ENCODE results near the gene ABITRAM. TPM values are rescaled to one million over a fixed set of nuclear protein-coding genes. Genes with fewer than 3 reads are reported as not detected.

ABITRAM gene
- total and polyA plus RNA-seq, 2 of the 13 experiments (the other 11 are each of a cell fraction or from before 2014, with no cell fraction given) = 10.2 to 21.6 TPM

- no peak for TF ChIP-seq IRX3 (CRISPR knock-in tag; IDR thresholded peaks at IDR 0.05; ENCODE audit: borderline replicate concordance, low read depth)
- TF ChIP-seq ZNF333 (CRISPR knock-in tag; IDR thresholded peaks at IDR 0.05; ENCODE audit: borderline replicate concordance) = no peak
- TF ChIP-seq ZNF619 (CRISPR knock-in tag; IDR thresholded peaks at IDR 0.05) = no peak
- no peak for TF ChIP-seq MZF1 (CRISPR knock-in tag; IDR thresholded peaks at IDR 0.05; ENCODE audit: borderline replicate concordance)
- no peak for TF ChIP-seq CBX5 (CRISPR knock-in tag; IDR thresholded peaks at IDR 0.05; ENCODE audit: borderline replicate concordance)
- TF ChIP-seq GZF1 (CRISPR knock-in tag; IDR thresholded peaks at IDR 0.05) = no peak
- TF ChIP-seq MTF1 (CRISPR knock-in tag; IDR thresholded peaks at IDR 0.05) = no peak
- TF ChIP-seq RBFOX2 (IDR thresholded peaks at IDR 0.05; ENCODE audit: low read depth, low read length) = no peak
- no peak for TF ChIP-seq ATRX (CRISPR knock-in tag; IDR thresholded peaks at IDR 0.05; ENCODE audit: borderline replicate concordance)
These were observed 27.0 kb downstream of the ABITRAM start (continued) for GRCh38 chr9:108961151-108961550.

- Histone ChIP-seq H3K4me3 (replicated peaks in 1 of 3; ENCODE audit: insufficient read depth in 1 of 3, low read depth in 2 of 3, low read length in 3 of 3) (no peak overlapping the region), H3K9me3 (ENCODE audit: low read length) (no peaks in the 10 kb centered on the region), H3K27me3 (ENCODE audit: control insufficient read depth in 1 of 2, insufficient read depth in 2 of 2, low read length in 2 of 2) (no peaks in the 10 kb centered on the region), H3K36me3 (replicated peaks in 1 of 2; ENCODE audit: control insufficient read depth in 1 of 2, insufficient read depth in 2 of 2, low read length in 2 of 2) (peaks cover 10 to 30% of the 10 kb centered on the region in 2 experiments; a peak in 4 of 5 replicates), H3K79me2 (ENCODE audit: insufficient read depth, low read length) (no peaks in the 10 kb centered on the region), H3K9ac (ENCODE audit: insufficient read depth, low read depth, low read length) (no peak overlapping the region), H3K4me2 (ENCODE audit: low read depth, low read length) (no peak overlapping the region), H3K4me1 (ENCODE audit: insufficient read depth, low read length) (no peaks in the 10 kb centered on the region), H2AFZ (ENCODE audit: low read length) (no peak overlapping the region), H3K27ac (ENCODE audit: extremely low read length, insufficient read depth, low read length) (no peak overlapping the region), H4K20me1 (ENCODE audit: insufficient read depth, low read length) (no peaks in the 10 kb centered on the region)
- no TSS peak for BruUV-seq (replicated peaks)
- intact Hi-C loops (cut with micrococcal nuclease; ENCODE audit: unreplicated experiment) (no loop called here), in situ Hi-C loops (cut with HindIII; ENCODE audit: extremely low pct_ligation_motif_present, low pct_unique_long_range_greater_than_20kb) (no loop called here)
- 91% methylated on average over 3 of the region's 4 CpGs for WGBS (ENCODE audit: low lambda C conversion rate)
- ChIA-PET CTCF (ENCODE audit: low intra/inter-chr PET ratio, low total read pairs) (no interaction called here), POLR2A (no interaction called here)
- DNase-seq (ENCODE audit: low spot score) (no peak), FAIRE-seq (no peak), ATAC-seq (no peak)
- no peak for TF ChIP-seq ZNF292 (CRISPR knock-in tag; IDR thresholded peaks at IDR 0.05; ENCODE audit: borderline replicate concordance, low read depth)
- no peak for TF ChIP-seq TEF (CRISPR knock-in tag; IDR thresholded peaks at IDR 0.05)
- TF ChIP-seq XRCC5 (optimal IDR thresholded peaks at IDR 0.05; ENCODE audit: low read length) = no peak
- no peak for TF ChIP-seq ZSCAN31 (CRISPR knock-in tag; IDR thresholded peaks at IDR 0.05; ENCODE audit: low read depth)
- no peak for TF ChIP-seq GABPA (IDR thresholded peaks at IDR 0.05; ENCODE audit: low read depth, low read length)
- no peak for TF ChIP-seq GABPA (CRISPR knock-in tag; IDR thresholded peaks at IDR 0.05; ENCODE audit: low read depth)
- TF ChIP-seq, protein P1, sequence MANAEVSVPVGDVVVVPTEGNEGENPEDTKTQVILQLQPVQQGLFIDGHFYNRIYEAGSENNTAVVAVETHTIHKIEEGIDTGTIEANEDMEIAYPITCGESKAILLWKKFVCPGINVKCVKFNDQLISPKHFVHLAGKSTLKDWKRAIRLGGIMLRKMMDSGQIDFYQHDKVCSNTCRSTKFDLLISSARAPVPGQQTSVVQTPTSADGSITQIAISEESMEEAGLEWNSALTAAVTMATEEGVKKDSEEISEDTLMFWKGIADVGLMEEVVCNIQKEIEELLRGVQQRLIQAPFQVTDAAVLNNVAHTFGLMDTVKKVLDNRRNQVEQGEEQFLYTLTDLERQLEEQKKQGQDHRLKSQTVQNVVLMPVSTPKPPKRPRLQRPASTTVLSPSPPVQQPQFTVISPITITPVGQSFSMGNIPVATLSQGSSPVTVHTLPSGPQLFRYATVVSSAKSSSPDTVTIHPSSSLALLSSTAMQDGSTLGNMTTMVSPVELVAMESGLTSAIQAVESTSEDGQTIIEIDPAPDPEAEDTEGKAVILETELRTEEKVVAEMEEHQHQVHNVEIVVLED (CRISPR knock-in tag; IDR thresholded peaks at IDR 0.05; ENCODE audit: borderline replicate concordance) = no peak
- TF ChIP-seq SETDB1 (CRISPR knock-in tag; IDR thresholded peaks at IDR 0.05; ENCODE audit: borderline replicate concordance) = no peak
- no peak for TF ChIP-seq CBX1 (IDR thresholded peaks at IDR 0.05; ENCODE audit: low read depth)
- TF ChIP-seq PAX8 (CRISPR knock-in tag; IDR thresholded peaks at IDR 0.05; ENCODE audit: borderline replicate concordance) = no peak
These were observed 29.4 kb downstream of the ABITRAM start for GRCh38 chr9:108963459-108964143.
